Medulla oblongata (tissue), 1 donor: Measurements from ENCODE around the gene B4GALT4.

Source experiments
- DNase-seq: peaks from one replicate; pipeline ENCODE4 v3.0.0-alpha.2; 2015; ENCODE audit errors: extremely low spot score

Gene B4GALT4

DNA sequence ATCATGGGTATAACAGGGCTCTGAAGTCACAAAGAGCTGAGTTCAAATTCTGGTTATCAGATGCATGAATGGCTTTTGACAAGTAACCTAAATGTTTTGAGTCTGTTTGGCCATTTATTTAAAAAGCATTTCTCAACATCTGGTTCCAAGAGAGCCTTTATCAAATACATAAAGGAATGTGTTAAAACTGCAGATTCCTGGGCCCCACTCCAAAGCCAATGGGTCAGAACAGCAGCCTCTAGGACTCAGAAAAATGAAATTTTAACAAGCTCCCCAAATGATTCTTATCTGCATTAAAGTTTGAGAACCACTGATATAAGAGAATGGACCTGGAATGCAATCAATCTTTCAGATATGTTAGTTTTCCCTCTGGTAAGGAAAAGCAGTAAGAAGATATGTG lies 3.4 kb downstream of the B4GALT4 start:
- no peak for DNase-seq

DNA sequence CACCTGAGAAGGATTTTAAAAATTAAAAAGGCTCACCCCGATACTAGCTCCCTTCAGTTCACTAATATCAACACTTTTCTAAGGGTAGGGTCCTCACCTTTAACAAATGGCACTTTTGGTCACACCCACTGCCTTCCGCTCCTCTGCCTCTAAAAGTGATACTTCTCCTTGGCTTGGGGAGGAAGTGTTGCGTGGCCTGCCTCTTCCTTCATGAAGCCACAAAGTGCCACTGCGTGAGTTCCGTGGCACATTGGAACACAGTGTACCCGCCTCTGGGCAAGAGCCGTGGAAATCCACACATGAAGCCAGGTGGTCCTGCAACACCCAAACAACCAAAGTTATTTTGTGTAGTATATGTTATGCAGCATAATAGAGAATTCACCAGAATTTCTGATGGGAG lies 3.9 kb downstream of the B4GALT4 start:
- no peak for DNase-seq

DNA sequence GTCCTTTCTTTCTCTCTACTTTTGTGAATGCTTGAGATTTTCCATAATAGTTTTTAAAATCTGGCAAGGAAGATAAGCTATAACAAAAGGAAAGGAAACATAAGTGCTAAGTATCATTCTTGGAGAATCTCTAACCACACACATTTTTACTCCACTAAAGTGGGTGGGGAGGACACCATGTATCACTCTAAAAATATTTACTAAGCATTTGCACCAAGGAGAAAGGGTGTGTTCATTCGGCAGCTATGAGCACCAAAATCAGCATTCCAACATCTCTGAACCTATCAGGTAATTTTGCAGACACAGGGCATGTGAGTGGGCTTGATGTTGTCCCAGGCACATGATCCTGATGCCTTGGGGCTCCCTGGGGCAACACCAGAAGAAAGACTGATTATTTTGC lies 5.5 kb downstream of the B4GALT4 start:
- no peak for DNase-seq

DNA sequence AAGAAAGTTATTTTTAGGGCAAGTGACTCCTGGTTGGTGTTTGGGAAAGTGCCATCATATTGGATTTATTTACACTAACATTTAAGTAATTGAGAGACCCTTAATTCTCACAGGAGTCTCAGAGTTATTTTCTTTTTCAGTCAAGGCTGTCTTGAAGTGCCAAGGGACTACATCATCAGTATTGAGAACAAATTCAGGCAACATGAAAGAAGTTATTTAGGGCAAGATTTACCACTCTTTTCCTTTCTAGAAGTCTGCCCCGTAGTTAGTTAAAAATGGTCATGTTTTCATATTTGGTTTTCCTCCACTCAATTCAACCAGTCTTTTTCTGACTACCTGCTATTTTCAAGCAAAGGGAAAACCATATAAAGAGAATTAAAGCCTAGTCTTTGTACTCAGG lies 6.1 kb downstream of the B4GALT4 start:
- DNase-seq = no peak

DNA sequence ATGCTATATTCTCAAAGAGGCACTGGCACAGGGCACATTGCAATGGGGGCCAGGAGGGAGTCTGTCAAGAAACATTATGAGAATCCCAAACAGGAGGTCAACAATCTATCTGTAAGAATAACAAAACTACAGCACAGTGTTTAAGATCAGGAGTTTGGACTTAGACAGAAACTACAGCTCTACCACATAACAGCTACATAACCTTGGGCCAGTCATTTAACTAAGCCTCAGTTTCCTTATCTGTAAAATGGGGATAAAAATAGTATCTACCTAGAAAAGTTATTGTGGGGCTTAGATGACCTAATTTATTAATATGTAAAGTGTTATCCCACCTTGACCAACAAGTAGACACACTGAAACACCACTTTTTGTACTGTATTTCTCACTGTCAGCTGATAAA lies 9.9 kb downstream of the B4GALT4 start:
- no peak for DNase-seq

DNA sequence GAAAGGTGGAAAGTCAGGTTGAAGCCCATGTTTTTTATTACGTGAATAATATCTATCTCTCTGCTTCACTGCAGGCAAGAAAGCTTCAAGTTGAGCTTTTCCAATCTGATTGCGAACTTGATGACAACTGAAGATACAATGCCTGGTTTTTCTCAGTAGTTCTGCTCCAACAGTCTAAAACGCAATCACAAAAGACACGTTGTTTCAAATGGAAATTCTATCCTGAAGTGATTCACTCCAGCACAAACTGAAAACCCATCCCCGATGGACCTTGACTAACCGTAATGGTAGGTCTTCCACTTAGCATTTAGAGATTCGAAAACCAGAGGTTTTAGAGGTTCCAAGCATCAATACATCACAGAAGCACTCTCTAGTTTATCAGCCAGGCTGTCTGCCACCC lies 10.6 kb downstream of the B4GALT4 start:
- peak; percentile 49 for DNase-seq

DNA sequence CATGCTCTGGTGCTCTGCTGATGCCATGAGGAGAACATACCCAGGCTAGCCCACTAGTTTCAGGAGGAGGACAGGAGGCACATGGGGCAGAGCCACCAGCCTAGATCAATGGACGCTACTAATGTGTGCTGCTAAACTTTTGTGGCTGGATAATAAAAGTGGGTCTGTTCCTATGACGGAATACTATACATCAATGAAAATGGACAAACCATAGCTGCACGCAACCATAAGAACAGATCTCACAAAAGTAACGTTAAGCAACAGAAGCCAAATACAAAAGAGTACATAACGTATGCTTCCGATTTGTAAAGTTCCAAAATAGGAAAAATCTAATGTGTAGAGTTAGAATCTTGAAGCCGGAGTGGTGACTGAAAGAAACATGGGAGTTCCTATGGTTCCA lies 11.5 kb downstream of the B4GALT4 start:
- DNase-seq = no peak

DNA sequence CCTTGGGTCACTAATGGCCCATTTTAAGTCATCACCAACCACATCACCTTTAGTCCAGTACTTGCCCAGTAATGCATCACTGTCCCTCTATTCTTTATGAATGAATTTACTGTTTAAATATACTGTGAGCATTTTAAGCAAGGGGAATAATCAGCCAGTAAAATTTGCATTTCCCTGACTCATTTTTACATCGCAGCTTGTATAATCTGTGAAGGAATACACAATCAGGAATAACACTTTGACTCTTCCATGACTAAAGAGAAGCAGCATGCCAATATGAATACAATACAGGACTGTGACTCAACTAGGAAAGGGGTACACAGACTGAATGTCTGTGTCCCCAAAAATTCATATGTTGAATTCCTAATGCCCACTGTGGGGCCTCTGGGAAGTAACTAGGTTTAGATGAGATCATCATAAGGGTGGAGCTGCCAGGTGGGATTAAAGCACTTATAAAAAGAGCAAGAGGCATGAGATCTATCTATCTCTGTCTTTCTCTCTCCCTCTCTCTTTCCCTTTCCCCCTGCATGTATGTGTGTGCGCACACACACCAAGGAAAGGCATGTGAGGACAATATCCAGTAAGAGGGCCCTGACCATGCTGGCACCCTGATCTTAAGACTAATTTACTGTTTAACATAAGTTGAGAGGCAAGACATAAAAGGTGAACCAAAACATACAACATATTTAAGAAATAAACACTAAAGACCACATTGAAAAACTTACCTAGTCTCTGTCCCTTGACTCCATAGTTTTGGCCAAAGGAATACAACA lies 12.1 kb downstream of the B4GALT4 start:
- DNase-seq = no peak

DNA sequence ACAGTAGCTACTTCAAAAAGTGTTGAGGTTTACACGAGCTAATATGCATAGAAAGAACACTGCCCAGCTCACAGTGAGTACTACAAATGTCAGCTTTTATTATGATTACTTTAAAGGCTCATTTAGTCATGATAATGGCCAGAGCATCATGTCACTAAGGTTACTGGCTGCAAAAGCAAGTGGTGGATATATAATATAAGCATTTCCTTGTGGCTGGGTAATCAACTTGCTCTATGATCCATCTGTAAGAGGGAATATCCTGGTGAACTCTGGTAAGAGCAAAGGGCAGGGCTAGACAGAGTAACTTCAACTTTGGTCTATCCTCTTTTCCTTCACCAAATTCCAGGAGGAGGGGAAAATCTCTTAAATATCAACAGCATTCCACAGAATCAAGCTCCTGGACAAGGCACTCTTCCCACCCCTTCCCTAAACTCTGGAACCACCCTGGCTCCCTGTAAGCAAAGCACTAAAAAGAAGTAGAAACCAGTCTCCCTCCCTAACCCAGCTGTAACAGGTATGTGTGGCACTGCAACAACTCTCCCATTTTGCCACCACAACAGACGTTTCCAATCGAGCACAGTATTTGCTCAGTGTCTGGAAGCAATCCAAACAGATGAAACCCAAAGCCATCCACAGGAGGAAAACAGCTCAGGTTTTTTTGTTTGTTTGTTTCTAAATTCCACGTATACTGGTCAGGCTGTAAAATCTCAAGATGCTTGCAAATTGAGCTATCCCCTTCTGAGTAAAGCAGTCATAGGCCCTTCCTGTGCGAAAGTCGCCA lies 13.4 kb downstream of the B4GALT4 start:
- DNase-seq = no peak

DNA sequence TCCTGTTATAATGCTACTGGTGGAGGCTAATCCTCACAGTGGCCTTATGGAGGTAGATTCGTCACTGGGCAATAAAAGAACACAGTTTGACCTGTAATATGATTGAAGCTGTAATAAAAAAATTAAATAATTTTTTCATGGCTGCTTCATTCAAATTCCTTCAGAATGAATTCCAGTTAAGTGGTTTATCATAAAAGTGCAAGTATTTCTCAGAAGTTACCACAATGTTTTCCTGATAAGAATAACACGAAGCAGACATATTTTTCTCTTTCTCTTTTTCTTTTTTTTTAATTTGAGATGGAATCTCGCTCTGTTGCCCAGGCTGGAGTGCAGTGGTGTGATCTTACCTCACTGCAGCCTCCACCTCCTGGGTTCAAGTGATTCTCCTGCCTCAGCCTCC lies 15.6 kb downstream of the B4GALT4 start:
- DNase-seq = no peak

DNA sequence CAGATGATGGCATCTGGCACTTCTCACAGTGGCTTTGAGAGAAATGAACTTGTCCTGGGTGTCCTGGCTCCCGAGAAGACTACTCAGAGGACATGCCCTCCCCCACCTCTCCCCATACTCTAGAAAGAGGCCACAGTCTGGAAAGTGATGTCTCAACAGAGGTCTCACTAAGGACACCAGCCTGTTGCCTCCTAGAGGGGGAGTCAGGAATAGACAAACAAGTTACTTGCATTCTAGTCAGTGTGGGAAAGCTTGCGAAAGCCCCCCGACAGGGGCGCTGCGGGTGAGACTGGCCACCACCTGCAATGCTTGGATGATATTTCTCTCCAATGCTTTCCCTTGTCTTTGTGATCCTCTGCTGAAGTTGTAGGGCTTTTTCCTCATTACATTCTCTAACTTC lies 17.2 kb downstream of the B4GALT4 start:
- DNase-seq = no peak

DNA sequence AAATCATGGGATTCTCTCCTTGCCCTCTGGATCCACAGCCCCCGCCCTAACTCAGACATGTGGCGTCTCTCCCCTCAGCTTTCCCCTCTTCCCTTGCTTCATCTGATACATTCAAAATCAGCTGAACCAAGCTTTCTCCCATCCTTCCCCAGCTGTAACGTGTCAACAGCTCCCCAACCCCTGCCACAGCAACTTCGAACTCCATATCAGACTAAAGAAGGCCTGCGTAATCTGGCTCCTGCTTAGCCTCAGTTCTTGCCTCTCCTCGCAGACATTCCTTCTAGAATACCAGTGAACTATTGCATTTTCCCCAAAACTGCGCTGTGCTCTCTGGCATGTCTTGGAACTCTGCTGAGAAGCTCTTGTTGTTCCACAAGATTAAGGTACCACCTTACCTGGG lies 18.3 kb downstream of the B4GALT4 start:
- no peak for DNase-seq

DNA sequence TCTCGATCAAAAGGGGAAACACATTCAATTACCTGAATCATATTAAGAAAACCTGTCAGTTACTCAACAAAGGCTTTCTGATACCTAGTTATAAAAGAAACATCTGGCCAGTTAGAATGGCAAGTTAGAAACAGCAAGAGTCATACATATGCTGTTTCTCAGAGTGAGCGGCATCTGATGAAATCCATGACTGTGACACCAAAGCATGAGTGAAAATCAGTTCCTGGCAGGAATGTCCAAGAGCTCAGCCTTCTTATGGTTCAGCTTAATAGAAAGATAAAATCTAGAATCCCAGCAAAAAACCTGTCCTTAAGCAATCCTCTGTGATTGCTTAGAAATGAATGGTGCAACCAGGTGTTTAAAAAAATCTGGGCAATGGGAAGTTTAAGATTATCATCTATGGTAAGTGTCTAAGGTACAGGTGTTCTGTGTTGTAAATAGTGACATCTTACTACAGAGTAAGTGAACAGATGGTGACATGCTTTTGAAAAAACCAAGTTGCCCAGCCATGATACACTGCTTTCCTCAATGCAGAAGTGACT lies 18.8 kb downstream of the B4GALT4 start:
- no peak for DNase-seq

DNA sequence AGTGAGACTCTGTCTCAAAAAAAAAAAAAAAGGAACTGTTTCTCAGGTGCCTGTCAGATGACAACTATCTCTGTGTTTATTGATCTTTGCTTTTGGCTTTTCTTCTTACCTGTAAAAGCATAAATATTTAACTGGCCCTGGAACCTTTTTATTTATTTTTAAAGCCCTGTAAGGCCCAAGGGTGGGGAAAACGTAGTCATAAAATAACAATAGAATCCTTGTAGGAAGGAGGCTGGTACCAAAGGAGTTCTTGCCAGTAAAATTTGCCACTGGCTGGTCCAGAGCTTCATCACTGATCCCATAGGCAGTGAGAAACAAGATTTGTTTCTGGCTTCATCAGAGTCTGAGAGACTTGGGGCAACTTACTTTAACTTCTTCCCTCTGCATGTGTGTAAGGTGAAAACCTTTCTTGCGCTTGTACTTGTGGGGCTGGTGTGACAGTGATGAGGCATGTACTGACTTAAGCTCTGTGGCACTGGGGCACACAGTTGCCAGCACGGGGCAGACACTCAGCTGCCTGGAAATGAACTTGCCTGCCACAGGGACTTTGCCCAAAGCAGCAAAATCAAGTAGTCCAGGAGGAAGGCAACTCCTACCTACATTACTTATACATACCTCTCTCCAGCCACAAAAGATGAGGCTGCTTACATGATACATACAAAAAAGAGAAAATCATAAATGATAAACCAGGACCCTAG lies 19.6 kb downstream of the B4GALT4 start:
- no peak for DNase-seq

DNA sequence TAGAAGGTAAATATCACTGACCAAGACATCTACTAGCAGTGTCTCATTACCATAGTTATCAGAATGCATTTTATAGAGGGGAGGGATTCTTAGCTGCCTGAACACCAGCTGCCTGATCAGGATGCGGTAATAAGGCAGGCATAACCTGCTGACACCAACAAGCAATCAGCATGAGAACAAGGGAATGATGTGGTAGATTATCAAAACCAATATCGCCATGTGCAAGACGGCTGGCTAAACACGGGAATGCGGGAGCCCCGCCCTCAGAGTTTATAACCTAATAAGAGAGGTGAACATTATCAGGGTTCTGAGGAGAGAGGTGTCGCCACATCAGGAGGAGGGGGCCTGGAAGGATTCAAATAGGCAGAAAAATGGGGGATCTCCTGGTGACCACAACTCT lies 20.5 kb downstream of the B4GALT4 start:
- no peak for DNase-seq

DNA sequence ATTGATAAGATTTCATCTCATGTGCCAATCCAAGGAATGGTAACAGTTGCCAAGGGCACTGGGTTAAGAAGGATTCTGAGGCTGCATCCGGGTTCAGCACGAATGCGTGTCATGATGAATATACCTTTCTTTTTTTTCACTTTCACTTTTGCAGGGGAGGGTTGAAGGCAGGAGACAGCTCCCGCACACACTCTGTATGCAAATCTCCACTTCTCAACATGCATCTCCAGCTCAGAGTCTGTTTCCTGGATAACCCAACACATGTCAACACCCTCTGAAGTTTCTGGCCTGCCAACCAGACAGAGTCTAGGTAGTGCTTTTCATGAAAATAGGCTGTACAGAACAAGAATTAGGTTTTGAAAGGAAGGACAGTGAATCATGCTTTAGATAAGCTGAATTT lies 21.6 kb downstream of the B4GALT4 start:
- no peak for DNase-seq

DNA sequence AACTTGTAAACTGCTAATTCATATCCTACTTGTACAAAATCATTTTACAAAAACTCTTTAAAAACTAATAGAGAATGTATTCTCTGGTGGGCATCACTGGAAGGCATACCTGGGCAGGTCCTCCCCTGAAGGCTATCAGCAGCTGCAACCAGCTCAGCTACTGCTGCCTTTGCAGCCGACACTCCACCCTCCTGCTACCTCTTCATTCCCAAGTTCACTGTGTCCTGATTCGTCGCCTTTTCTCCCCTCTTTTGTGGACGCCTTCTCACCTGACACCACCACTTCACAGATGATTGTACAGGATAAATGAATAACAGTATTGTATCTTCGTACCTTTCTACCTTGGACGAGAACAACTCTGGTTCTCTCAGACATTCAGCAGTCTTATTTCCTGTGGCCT lies 28.9 kb downstream of the B4GALT4 start:
- DNase-seq = no peak

DNA sequence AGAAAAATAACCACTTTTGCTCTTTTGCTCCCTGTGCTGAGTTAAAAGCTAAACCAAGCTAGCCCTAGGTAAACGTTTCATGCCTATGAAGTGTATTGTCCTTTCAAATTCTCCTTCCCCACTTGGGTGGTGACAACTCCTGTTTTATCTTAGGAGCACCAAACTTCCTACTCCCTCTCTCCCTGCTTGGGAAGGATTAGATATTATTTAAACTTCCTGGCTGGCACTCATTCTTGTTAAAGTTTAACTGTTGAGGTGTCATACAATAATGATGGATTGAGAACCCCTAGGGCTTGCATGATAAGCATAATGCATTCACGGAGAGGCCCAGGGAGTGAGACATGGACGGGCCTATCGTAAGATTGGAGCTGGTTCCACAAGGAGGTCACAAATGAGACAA lies 29.5 kb downstream of the B4GALT4 start:
- no peak for DNase-seq

DNA sequence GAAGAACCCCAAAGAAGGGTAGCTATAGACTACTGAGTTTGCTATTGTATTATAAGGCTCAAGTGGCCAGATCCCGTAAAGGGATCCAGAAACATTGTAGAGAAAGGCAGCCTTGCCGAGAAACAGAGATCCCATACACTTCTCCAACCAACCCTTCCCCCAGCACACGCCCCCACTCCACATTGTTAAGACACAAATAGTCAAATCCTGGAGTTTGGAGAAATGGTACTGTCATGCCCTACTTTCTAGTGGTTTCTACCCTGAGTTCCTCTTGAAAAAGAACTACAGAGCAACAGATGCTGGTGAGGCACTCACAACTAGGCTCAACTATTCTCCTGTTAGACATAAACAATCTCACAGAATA lies 33.2 kb downstream of the B4GALT4 start:
- DNase-seq = no peak

DNA sequence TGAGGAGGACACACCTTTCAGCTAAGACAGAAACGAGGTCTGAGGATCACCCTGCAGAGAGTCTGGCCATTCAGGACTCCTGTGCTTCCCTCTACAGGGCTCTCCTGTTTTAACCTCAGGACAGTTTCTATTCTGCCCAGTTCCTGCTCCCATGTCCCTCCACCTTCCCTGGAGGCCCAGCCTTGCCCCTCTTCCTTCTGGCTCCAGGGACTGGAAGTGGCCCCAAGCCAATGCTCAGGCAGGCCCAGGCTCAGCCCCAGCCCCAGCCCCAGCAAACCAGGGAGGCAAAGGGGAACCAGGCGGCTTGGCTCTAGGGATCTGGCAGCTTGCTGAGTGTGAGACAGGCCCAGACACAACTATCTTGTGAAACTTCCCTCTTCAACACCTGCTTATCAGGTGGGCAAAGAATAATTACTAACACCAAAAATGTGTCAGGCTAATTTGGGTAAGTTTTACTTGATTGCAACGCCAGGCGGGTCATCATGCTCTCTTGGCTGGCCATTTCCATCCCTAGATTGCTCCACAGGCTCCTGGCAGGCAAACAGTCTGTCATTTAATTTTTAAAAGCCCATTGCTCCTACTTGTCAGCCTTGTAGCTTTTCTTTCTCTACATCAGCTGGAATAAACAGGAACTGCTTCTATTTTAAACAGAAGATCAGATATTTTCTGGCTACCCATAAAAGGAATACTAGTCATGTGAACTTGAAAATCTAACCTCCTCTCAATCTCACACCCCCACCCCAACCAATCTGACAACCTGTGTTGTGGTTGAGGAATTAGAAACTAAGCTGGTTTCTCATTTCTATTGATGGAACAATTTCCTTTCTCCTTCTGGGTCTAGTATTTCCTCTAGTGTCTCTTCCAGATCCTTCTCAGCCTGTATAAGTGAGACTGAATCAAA lies 33.8 kb downstream of the B4GALT4 start:
- no peak for DNase-seq

DNA sequence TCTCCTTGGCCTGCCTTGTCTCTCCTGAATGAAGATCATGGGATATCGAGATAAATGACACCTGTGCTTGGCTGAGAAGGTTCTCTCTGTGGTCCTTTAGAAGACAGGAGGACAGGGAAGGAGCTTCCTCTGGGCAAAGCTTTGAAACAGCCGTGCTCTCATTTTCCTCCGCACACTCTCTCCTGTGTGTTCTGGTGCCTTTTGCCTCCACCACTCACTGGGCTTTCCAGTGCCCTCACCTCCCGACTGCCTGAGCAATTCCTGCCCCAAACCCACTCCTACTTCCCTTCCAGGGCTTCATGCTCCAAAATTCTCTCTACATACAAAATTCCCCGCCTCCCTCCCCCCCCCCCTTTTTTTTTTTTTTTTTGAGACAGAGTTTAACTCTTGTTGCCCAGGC lies 35.0 kb downstream of the B4GALT4 start:
- no peak for DNase-seq

DNA sequence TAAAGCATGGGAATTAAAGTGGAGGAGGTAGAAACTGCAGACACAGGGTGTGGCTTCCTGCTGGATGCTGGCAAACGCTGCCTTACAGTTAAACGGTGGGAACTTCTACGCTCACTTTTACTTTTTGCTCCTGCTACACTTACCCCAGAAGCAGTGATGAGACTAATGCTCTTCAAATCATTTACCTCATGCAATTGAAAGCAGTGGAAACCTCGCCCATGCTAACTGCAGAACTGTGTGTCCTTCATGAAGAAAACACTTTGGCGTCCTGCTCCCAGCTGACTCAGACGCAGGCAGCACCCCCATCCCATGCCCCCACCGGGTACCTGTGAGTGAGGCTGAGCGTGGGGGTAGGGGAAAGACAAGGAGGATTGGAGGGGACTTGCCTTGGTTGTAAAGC lies 35.5 kb downstream of the B4GALT4 start:
- no peak for DNase-seq
